Stimulated activated CD4-positive, alpha-beta T cell treated with anti-CD3 and anti-CD28 coated beads, Interleukin-1b, Interleukin-23, amount 100 ng/mL, for 48 hours (primary cell): Measurements from ENCODE around the gene TCAIM.
"Not testable (repeated sequence)": the region's sequence is repeated elsewhere in the genome, so short reads cannot be mapped to it uniquely, and the experiment has no call there.

Source experiments
- DNase-seq: peaks from one replicate; pipeline ENCODE4 v3.0.0-alpha.2; 2020

Gene TCAIM

DNA sequence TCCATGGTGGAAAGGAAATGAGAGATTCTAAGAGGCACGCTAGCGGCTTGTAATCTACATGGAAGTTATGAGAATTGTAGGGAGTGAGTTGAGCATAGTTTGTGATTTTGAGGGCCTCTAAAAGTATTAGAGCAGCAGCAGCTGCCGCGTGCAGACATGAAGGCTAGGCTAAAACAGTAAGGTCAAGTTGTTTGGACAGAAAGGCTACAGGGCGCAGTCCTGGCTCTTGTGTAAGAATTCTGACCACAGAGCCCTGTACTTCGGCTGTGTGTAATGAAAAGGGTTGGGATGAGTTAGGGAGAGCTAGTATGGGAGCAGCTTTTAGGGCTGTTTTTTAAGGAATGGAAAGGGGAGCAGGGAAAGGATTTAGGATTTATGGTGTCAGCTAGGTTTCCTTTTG is 8.0 kb downstream of the TCAIM start:
- DNase-seq: not testable (repeated sequence)

DNA sequence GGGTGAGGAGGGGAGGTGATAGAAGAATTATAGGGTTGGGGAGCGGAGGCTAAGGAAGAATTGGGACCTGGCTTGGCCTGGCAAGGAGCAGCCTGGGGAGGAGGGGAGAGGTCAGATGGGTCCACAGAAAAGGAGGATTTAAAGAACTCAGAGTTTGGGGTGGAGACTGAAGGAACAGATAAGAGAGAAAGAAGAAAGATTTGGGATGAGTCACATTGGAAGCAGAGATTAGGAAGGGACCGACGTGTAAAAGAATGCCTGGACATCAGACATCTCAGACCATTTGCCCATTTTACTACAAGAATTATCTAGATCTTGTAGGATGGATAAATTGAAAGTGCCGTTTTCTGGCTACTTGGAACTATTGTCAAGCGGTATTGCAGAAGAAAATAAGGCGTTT is 10.4 kb downstream of the TCAIM start:
- no peak for DNase-seq

DNA sequence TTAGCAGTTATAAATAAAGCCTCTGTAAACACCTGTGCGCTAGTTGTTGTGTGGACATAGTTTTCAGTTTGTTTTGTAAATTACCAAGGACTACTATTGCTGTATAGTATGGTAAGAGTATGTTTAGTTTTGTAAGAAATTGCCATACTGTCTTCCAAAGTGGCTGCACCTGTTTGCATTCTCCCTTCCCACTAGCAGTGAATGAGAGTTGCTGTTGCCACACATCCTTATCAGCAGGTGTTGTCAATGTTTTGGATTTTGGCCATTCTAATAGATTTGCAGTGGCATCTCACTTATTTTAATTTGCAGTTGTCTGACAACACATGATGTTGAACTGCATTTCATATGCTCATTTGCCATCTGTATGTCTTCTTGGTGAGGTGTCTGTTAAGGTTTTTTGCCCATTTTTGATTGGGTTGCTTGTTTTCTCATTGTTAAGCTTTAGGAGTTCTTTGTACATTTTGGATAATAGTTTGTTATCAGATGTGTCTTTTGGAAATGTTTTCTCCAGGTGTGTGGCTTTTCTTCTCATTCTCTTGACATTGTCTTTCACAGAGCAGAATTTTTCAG is 14.9 kb downstream of the TCAIM start:
- no peak for DNase-seq

DNA sequence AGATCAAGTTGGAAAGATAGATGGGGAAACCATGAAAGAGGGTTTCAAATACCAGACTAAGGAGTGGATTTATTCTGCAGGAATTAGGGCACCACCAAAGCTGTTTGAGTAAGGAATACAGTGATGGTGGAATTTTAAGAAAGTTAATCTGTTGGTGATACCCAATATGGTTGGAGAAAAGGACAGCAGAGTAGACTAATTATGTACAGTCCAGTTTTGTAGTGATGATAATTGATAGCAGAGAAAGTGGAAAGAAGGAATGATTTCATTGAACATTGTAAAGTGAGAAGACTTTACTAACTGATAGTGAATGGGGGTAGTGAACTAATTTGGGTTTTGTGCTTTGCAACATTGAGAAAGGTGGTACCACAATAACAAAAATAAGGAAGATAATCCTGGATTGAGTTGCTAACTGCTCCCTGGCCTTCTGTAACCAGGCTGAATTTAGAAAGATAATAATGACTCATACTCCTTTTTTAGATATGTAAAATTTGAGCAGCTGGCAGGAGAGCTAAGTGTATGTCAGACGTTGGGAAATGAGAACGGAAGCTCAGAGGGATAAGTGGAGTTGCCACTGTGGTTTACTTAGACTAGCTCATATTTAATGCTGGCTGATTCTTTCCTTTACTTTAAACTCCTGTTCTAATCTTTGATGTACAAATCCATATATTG is 16.9 kb downstream of the TCAIM start:
- no peak for DNase-seq

DNA sequence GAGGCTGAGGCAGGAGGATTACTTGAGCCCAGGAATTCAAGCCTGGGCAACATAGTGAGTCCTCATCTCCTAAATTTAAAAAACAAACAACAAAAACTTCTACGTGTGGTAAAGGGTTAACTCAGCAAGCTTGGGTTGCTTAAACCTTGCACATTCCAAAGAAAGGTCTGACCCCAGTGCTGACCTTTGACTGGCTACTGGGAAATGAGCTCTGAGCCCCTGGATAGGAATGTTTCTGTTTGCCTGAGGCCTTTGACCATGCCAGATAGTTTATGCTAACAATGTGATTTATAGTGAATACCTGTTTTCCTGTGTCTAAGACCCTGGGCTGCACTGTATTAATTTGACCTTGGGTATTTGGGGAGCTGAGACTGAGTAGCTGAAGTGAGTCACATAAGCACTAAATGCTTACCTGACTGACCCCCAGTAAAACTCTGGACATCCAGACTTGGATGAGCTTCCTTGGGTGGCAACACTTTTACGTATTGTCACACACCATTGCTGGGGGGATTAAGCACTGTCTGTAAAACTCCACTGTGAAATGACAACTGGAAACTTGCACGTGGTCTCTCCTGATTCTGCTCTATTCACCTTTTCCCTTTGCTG is 20.7 kb downstream of the TCAIM start:
- no peak for DNase-seq

DNA sequence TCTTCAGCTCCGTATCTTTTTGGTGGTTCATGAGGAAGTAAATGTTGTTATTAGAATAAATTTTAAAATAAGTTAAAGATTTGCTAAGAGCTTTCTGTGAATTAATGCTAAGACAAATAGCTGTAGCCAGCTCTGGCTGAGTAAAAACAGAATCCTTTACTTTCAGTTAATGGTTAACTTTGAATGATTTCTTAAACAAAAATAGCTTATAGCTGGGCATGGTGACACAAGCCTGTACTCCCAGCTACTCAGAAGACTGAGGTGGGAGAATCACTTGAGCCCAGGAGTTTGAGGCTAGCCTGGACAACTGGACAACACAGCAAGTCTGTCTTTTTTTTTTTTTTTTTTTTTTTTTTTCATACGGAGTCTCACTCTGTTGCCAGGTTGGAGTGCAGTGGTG is 25.0 kb downstream of the TCAIM start:
- DNase-seq: no peak

DNA sequence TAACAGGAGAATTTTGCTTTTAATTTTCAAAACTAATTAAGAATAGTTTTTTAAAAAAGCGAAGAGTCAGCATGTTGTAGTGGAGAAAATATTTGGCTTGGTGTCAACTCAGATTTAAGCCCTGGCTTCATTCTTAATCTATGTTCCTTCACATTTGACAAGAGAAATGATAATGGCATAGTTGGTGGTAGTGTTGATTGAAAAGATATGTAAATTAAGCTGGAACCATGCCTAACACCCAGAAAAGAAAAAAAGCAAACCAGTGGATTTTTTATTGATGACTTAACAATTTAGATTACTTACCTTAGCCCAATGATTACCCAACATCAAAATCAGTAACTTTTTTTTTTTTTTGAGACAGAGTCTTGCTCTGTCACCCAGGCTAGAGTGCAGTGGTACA is 27.4 kb downstream of the TCAIM start:
- no peak for DNase-seq

DNA sequence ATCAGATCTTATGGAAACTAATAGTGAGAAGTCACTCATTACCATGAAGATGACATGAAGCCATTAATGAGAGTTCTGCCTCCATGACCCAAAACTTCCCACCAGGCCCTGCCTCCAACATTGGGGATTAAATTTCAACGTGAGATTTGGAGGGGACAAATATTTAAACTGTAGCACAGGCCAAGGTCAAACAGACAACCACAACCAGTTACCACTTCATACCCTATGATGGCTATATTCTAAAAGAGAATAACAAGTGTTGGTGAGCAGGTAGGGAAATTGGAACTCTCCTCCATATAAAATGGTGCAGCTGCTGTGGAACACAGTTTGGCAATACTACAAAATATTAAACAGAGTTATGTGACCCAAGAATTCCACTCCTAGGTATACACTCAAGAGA is 36.9 kb downstream of the TCAIM start:
- DNase-seq: no peak

DNA sequence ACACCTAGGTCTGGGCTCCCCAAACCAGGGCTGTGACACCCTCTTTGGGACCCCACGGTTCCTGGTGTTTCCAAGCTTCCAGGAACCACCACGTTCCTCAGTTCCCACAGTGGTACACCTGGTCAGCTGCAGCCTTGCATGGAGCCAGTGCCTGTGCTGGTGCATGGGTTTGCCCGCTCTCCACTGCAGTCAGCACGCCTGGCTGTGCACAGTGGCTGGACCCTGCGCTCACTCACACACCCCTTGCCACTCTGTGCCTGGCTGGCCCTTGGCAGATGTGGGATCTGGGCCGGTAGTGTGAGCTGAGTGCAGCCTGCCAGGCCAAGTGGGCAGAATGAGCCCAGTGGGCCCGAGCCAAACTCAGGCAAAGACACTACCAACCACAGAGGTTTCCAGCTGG is 48.8 kb downstream of the TCAIM start:
- DNase-seq: no peak

DNA sequence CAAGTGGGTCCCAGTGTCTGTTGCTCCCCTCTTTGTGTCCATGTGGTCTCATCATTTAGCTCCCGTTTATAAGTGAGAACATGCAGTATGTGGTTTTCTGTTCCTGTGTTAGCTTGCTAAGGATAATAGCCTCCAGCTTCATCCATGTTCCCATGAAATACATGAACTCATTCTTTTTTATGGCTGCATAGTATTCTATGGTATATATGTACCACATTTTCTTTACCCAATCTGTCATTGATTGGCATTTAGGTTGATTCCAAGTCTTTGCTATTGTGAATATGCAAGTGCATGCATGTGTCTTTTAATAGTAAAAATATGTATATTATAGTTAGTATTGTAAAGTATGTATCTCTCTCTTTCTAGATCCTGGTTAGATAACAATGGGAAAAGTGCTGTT is 53.9 kb downstream of the TCAIM start:
- no peak for DNase-seq

DNA sequence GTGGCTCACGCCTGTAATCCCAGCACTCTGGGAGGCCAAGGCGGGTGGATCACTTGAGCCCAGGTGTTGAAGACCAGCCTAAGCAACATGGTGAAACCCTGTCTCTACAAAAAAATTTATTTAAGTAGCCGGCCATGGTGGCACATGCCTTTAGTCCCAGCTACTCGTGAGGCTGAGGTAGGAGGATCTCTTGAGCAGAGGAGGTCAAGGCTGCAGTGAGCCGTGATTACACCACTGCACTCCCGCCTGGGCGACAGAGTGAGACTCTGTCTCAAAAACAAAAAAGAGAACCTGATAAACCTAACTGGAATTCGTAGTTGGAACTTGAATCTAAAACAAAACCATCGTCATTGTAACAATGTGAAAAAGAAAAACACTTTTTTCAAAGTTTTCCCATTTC is 57.1 kb downstream of the TCAIM start:
- DNase-seq: no peak

DNA sequence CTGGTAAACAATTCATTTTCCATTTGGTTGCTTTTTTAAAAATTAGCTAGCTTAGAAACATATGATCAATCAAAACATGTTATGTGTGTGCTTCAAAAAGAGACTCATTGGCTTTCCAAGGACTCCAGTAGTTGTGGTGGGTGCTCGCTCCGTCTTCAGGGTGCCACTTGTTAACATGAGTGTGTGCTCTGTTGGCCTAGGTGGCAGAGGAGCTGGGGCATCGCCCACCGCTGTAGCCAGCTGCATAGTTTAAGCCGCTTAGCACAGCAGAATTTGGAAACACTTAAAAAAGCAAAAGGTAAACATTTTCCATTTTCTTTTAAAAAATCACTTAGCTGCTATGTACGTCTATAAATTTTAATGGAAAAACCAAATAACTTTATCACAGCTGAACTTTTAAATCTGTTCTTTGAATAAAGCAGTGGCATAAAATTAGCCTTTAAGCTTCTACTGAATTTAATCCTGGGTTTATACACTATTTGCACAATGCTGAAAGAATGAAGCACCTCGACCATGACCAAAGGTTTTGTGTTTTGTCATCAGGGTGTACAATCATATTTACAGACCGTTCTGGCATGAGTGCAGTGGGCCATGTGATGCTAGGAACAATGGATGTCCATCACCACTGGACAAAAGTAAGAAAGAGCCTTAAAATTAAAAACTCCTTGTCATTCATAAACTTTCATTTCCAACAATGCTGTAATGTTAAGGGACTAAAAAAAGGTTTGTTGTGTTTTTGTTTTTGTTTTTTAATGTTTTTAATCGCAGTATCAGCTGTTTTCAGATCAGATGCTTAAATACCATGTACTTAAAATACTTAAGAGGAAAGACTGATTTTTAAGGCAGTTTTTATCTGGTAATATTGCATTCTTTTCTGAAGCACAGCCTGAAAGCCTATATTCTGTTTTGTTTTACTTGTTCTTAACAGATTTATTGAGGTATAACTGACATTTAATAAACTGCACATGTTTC is 57.9 kb downstream of the TCAIM start:
- no peak for DNase-seq

DNA sequence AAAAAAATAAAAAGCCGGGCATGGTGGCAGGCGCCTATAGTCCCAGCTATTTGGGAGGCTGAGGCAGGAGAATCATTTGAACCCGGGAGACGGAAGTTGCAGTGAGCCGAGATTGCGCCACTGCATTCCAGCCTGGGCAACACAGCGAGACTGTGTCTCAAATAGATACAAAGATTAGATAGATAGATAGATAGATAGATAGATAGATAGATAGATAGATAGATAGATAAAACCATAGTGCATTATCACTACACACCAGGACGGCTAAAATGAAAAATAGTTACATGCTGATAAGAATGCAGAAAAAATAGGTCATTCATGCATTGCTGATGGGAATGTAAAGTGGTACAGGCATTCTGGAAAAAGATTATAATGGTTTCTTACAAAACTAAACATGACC is 59.7 kb downstream of the TCAIM start:
- DNase-seq: not testable (repeated sequence)

DNA sequence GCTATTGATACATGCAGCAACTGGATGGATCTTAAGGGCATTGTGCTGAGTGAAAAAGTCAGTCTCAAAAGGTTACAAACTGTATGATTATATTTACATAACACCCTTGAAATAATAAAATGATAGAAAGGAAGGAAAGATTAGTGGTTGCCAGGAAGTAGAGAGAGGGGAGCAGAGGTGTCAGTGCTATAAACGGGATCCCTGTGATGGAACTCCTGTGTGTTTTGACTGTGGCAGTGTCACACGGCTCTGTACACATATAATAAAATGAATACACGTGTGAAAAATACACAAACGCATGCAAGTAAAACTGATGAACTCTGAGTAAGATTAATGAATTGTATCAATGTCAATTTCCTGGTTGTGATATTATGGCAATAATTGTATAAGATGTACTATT is 60.3 kb downstream of the TCAIM start:
- DNase-seq: no peak

DNA sequence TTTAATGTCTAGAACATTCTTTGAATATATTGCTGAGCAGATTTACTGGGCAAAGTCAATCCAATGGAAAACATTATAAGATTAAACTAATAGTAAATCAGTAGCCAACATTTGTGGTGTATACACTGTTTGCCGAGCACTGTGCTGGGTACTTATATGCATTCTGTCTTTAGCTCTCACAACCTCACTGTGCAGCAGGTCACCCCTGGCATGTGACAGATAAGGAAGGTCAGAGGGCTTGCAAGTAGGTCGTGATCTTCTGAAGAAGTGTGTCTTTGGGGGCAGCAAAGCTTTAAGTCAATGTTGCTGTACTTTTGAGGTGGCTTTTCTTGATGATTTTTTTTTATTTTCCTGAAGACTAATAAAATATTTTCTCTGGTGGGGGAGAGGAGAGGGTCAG is 62.2 kb downstream of the TCAIM start:
- no peak for DNase-seq

DNA sequence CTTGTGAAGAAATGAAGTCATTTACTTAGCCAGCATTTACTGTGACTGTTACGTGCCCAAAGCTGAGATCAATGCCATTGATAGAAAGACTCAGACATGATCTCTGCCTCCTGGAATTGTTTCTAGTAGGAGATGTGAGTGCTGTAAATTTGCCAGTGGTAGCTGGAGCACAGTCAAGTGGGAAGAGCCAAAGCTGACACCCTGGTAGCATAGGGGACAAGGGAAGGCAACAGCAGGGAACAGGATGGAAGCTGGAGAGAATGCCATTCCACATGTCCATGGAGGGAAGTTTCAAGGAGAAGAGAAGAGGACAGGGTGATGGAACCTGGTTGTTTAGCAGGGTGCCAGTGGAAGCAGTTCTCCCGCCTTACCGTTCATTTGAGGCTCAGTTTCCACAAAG is 64.0 kb downstream of the TCAIM start:
- no peak for DNase-seq

DNA sequence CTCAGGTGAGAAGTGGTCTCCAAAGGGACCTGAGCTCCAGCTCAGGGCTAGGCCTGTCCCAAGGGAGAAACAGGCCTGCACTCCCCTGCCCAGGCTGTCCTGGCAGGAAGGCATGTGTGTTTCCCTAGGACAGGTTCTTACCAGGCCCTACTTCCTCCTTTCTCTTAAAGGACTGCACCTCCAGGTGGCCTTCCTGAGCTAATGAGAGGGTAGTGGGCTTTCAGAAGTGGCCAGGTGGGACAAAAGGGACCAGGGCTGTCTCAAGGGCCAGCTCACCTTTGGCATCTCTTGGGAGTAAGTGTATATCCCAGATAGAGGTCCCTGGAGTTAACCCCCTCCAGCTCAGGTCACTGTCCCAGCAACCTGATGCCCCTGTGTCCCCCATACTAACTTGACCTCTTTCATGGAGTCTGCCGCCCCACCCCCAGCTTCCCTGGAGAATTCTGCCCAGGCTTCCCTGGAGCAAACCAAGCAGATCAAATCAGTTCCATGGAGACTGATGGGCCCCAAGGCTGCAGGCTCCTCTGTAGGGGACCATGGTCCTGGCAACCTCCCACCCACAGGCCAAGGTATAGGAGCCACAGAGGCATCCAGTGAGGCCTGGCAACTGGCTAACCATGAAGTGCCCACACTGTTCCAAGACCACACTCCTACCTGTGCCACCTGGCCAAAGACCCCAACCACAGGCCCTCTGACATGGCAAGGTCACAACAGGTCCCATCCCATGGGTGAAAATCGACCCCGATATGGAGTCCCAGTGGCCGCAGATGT is 71.3 kb downstream of the TCAIM start:
- DNase-seq: no peak

DNA sequence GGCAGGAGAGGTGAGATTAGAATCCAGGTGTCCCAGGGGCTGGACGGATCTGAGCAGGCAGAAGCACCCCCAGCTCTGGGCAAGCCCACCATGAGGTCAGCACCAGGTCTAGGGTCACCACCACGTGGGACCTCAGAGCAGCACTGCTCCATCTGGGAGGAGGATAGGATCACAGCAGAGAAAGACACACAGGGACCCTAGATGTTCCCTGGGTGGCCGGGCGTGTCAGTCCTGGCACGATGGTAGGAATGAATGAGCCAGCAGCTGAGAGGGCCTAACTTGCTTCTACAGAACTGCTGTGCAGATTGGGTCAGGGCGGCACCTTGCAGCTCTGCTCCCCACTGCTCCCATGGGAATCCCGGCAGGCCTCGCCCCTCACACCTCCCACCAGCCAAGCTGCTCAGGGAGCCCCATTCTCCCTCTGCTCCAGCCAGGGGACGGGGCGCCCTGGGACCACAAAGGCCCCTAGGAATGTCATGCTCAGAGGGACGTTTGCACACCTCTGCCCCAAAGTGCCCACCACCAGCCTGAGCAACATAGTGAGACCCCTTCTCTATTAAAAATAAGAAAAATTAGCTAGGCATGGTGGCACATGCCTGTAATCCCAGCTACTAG is 72.6 kb downstream of the TCAIM start:
- no peak for DNase-seq

DNA sequence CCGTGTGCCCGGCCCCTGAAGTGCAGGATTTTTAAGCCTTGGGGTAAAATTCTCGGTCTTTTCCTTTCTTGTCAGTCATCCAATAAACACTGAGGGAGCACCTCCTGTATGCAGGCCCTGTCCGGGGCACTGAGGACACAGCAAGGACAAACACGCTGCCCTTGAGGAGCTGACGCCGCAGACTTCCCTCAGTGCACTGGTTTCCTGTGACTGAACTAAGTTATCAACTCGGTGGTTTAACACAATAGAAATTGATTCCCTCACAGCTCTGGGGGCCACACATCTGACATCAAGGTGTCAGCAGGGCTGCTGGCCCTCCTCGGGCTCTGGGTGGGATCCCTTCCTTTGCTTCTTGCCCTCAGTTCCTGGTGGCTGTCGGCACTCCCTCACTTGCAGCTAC is 73.8 kb downstream of the TCAIM start:
- no peak for DNase-seq

DNA sequence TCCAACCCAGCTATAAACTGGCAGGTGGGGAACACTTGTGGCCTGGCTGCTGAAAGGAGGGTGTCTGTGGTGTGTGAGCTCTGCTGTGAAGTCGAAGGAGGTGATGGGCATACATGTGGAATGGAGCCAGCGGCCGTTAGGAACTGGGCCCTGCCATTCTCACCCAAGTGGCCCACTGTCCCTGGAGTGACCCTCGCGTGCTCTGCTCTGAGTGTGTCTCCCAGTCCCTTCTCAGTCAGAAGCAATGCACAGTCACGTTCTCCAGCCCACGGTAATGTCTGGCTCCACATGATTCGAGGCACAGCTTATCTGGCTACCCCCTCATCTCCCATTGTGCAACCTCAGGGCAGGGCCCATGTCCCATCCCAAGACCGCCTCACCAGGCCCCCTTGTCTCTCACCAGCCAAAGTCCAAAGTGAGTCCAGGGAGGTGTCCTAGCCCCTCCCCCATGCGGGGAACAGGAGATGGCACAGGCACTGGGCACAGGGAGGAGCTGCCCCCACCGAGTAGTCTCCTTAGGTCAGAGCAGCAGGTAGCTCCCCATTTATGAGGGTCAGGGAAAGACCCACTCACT is 76.0 kb downstream of the TCAIM start:
- no peak for DNase-seq

DNA sequence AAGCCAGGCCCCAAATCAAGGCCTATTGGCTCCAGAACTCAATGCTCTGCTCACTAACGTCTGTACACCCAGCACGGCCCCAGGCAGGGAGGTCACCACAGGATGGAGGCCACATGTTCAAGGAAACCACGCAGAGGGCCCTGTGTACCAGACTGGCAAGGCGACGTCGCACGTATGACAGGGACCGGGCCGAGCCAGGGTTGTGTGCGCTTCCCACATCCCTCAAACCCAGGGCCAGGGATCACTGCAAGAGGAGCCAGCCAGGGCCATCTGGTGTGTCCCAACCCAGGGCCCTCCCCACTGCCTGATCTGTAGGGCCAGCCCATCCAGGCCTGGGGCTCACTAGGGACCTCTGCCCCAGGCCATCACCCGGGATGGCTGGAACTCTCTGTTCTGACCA is 76.9 kb downstream of the TCAIM start:
- no peak for DNase-seq
